ENCODE results near the gene ATP5F1A.

DNA sequence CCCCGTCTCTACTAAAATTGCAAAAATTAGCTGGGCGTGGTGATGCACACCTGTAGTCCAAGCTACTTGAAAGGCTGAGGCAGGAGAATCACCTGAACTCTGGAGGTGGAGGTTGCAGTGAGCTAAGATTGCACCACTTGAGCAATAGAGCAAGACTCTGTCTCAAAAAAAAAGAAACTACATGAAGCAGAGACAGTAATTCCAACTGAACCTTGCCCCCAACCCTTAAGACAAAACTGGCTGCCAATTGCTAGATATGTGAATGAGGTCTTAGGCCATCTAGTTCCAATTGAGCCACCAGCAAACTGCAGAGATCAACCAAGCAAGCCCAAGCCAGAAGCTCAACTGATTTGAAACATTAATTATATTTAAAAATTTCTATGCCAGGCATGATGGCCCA lies 32.0 kb upstream of the ATP5F1A start:
- TF ChIP-seq, protein P1, sequence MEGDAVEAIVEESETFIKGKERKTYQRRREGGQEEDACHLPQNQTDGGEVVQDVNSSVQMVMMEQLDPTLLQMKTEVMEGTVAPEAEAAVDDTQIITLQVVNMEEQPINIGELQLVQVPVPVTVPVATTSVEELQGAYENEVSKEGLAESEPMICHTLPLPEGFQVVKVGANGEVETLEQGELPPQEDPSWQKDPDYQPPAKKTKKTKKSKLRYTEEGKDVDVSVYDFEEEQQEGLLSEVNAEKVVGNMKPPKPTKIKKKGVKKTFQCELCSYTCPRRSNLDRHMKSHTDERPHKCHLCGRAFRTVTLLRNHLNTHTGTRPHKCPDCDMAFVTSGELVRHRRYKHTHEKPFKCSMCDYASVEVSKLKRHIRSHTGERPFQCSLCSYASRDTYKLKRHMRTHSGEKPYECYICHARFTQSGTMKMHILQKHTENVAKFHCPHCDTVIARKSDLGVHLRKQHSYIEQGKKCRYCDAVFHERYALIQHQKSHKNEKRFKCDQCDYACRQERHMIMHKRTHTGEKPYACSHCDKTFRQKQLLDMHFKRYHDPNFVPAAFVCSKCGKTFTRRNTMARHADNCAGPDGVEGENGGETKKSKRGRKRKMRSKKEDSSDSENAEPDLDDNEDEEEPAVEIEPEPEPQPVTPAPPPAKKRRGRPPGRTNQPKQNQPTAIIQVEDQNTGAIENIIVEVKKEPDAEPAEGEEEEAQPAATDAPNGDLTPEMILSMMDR (IDR thresholded peaks at IDR 0.05; ENCODE audit: insufficient read depth, low read depth, low read length): no peak
- no peak for TF ChIP-seq EZH2 (IDR thresholded peaks at IDR 0.05; ENCODE audit: insufficient read depth, low read length)
